GM08714 (cell line): ENCODE results near the gene ZNF614.

ENCODE experiments used
- H3K4me3 ChIP-seq: fragments of 200-500 bp; sonication (Bioruptor generic); 2 replicates; pipeline ENCODE4 v1.5.1; 2014; ENCODE audit warnings: mild to moderate bottlenecking, low read length, inconsistent platforms
- ZNF274 ChIP-seq: IDR thresholded peaks from 2 replicates; pipeline ENCODE4 v1.6.1; 2012; ENCODE audit warnings: mild to moderate bottlenecking, low read depth, low read length

The ZNF614 gene

DNA sequence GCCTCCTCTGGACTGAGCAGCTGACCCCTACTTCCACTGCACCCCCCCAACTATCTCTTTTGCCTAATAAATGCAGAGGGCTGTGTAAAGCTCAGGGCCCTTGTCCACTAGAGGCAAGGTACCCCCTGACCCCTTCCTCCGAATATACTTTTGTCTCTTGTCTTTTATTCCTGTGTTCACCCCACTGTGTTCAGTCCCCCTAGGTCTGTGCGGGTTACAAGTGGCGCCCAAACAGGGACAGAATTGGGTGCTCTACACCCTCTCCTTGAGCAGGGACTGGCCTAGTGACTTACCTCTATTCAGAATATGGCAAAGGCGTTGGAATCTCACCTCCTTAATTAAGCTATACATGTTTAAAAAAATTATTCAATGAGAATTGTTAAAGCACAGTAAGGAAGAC, 56.6 kb downstream of the ZNF614 start:
- H3K4me3 ChIP-seq: no peak overlapping the region
- no peak for TF ChIP-seq ZNF274

DNA sequence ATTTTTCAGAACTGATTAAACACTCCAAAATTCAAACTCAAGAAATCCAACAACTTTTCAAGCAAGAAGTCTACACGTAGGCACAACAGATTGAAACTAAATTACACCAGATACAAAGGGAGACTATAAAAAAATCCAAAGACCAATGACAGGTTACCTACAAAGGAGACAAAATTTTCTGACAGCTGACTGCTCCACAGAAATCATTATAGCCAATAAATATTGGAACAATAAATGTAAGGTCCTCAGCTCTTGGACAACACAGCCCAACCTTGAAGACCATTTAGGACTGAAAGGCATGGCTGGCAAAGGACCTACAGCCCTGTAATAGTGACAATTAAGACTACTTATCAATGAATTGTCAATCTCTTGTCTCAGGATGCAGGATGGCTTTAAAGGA, 57.5 kb downstream of the ZNF614 start:
- H3K4me3 ChIP-seq: no peak overlapping the region
- TF ChIP-seq ZNF274: no peak

DNA sequence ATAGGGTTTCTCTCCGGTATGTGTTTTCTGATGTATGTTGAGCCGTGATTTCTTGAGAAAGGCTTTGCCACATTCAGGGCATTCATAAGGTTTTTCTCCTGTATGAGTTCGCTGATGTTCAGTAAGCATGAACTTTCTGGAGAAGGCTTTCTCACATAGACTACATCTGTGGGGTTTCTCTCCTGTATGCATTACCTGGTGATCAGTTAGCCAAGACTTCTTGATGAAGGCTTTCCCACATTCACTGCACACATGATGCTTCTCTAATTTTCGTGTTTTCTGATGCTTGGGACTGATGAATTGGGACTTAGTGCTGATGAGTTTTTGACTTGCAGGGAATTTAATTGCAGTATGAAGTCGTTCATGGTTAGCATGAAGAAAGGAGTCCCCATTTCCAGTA, 62.6 kb downstream of the ZNF614 start:
- H3K4me3 ChIP-seq: no peak overlapping the region
- no peak for TF ChIP-seq ZNF274
